ENCODE results near the gene CASK. TPM values are rescaled to one million over a fixed set of nuclear protein-coding genes. Genes with fewer than 3 reads are reported as not detected.

The CASK gene
- total RNA-seq, 1 experiment from 2014 or later = 163 TPM

GRCh38 chrX:41779941-41780340 is 143.4 kb downstream of the CASK start:
- Mint-ChIP-seq H3K27me3 (ENCODE audit: insufficient read depth, unreplicated experiment) (no peaks in the 10 kb centered on the region), H3K36me3 (ENCODE audit: insufficient read depth, unreplicated experiment) (peaks cover 22% of the 10 kb centered on the region), H3K27ac (ENCODE audit: unreplicated experiment) (no peak overlapping the region), H3K4me1 (ENCODE audit: low read depth, unreplicated experiment) (no peaks in the 10 kb centered on the region), H3K4me3 (ENCODE audit: unreplicated experiment) (no peak overlapping the region), H3K9me3 (ENCODE audit: unreplicated experiment) (no peaks in the 10 kb centered on the region)
- 0 out of 2 replicates have a peak, but pooled peaks cover 9% of the 10 kb centered on the region for H3K4me1 ChIP-seq
- no peaks in the 10 kb centered on the region for H3K36me3 ChIP-seq (ENCODE audit: control insufficient read depth, insufficient read depth, low read length)
- POLR2A ChIA-PET = no interaction called here
- CTCF ChIA-PET = no interaction called here
- no peak overlapping the region for H3K4me3 ChIP-seq (ENCODE audit: low read depth, low read length)
- no peak for DNase-seq
- no peaks in the 10 kb centered on the region for H3K9me3 ChIP-seq
- BruUV-seq (replicated peaks) = no TSS peak
- TF ChIP-seq, protein P1, sequence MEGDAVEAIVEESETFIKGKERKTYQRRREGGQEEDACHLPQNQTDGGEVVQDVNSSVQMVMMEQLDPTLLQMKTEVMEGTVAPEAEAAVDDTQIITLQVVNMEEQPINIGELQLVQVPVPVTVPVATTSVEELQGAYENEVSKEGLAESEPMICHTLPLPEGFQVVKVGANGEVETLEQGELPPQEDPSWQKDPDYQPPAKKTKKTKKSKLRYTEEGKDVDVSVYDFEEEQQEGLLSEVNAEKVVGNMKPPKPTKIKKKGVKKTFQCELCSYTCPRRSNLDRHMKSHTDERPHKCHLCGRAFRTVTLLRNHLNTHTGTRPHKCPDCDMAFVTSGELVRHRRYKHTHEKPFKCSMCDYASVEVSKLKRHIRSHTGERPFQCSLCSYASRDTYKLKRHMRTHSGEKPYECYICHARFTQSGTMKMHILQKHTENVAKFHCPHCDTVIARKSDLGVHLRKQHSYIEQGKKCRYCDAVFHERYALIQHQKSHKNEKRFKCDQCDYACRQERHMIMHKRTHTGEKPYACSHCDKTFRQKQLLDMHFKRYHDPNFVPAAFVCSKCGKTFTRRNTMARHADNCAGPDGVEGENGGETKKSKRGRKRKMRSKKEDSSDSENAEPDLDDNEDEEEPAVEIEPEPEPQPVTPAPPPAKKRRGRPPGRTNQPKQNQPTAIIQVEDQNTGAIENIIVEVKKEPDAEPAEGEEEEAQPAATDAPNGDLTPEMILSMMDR (IDR thresholded peaks at IDR 0.05; ENCODE audit: insufficient read depth in 1 of 2, low read depth in 1 of 2, low read length in 1 of 2, severe bottlenecking in 1 of 2, unreplicated experiment in 1 of 2) = no peak
- intact Hi-C loops (cut with micrococcal nuclease; ENCODE audit: unreplicated experiment) = loop anchor here (5.0 to 10.0 kb wide), 2 partner anchors 142 to 505 kb away; partner anchors contain the start of gene CASK
- no peaks in the 10 kb centered on the region for H3K27me3 ChIP-seq (replicated peaks; ENCODE audit: control insufficient read depth, insufficient read depth, low read length)

DNA sequence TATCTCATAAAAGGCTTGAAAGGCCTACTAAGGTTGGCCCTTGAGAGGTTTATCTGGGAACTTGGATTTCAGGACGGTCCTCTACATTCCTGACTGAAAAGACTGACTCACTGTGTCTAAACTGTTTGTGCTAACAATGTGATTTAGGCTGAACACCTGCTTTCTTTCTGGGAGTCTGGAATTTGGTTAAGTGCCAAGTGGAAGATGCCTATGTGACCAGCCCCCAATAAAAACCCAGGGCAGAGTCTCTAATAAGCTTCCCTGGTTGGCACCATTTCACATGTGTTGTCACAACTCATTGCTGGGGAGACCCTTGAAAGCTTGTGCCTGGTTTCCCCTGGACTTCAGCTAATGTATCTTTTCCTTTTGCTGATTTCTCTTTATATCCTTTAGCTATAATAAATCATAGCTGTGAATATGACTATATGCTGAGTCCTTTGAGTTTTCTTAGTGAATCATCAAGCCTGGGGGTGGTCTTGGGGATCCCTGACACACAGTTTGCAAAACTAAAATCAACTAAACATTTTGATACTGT is 144.3 kb downstream of the CASK start:
- intact Hi-C loops (cut with micrococcal nuclease; ENCODE audit: unreplicated experiment) = no loop called here
- Histone ChIP-seq H3K27me3 (replicated peaks; ENCODE audit: control insufficient read depth, insufficient read depth, low read length) (no peaks in the 10 kb centered on the region), H3K4me1 (0 out of 2 replicates have a peak, but pooled peaks cover 9% of the 10 kb centered on the region), H3K9me3 (no peaks in the 10 kb centered on the region), H3K36me3 (ENCODE audit: control insufficient read depth, insufficient read depth, low read length) (no peaks in the 10 kb centered on the region), H3K4me3 (ENCODE audit: low read depth, low read length) (no peak overlapping the region)
- Mint-ChIP-seq H3K4me1 (ENCODE audit: low read depth, unreplicated experiment) (no peaks in the 10 kb centered on the region), H3K4me3 (ENCODE audit: unreplicated experiment) (no peak overlapping the region), H3K9me3 (ENCODE audit: unreplicated experiment) (no peaks in the 10 kb centered on the region), H3K27me3 (ENCODE audit: insufficient read depth, unreplicated experiment) (no peaks in the 10 kb centered on the region), H3K36me3 (ENCODE audit: insufficient read depth, unreplicated experiment) (peaks cover 17% of the 10 kb centered on the region), H3K27ac (ENCODE audit: unreplicated experiment) (no peak overlapping the region)
- TF ChIP-seq, protein P1 (IDR thresholded peaks at IDR 0.05; ENCODE audit: insufficient read depth in 1 of 2, low read depth in 1 of 2, low read length in 1 of 2, severe bottlenecking in 1 of 2, unreplicated experiment in 1 of 2) = no peak
- no TSS peak for BruUV-seq (replicated peaks)
- ChIA-PET POLR2A (no interaction called here), CTCF (no interaction called here)
- peak in 1 of 2 experiments; percentile 6 for DNase-seq

DNA sequence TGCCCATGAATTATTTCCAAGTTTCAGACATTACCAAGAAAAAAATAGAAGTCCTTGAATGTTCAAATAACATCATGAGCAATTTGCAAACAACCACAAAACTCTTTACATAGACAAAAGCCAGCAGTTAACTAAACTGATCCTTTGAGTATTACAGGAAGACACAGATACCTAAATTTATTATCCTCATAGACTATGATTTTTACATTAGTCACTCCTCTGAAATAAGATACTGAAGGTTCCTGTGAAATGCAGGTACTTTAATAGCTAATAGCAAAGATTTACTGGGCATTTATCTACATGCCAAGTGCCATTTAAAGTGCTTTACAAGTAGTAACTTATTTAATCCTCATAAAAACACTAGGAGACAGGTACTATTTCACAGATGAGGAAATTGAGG is 161.7 kb downstream of the CASK start:
- Histone ChIP-seq H3K9me3 (no peaks in the 10 kb centered on the region), H3K4me3 (ENCODE audit: low read depth, low read length) (no peak overlapping the region), H3K27me3 (replicated peaks; ENCODE audit: control insufficient read depth, insufficient read depth, low read length) (no peaks in the 10 kb centered on the region), H3K36me3 (ENCODE audit: control insufficient read depth, insufficient read depth, low read length) (no peaks in the 10 kb centered on the region), H3K4me1 (peaks cover 5% of the 10 kb centered on the region; the same call in 1 of the 2 replicates)
- TF ChIP-seq, protein P1 (IDR thresholded peaks at IDR 0.05; ENCODE audit: insufficient read depth in 1 of 2, low read depth in 1 of 2, low read length in 1 of 2, severe bottlenecking in 1 of 2, unreplicated experiment in 1 of 2) = no peak
- H3K9me3 Mint-ChIP-seq (ENCODE audit: unreplicated experiment) = no peaks in the 10 kb centered on the region
- H3K27ac Mint-ChIP-seq (ENCODE audit: unreplicated experiment) = no peak overlapping the region
- CTCF ChIA-PET = no interaction called here
- DNase-seq = no peak
- no TSS peak for BruUV-seq (replicated peaks)
- no peaks in the 10 kb centered on the region for H3K4me1 Mint-ChIP-seq (ENCODE audit: low read depth, unreplicated experiment)
- intact Hi-C loops (cut with micrococcal nuclease; ENCODE audit: unreplicated experiment) = no loop called here
- H3K27me3 Mint-ChIP-seq (ENCODE audit: insufficient read depth, unreplicated experiment) = no peaks in the 10 kb centered on the region
- POLR2A ChIA-PET = no interaction called here
- peaks cover 28% of the 10 kb centered on the region for H3K36me3 Mint-ChIP-seq (ENCODE audit: insufficient read depth, unreplicated experiment)
- H3K4me3 Mint-ChIP-seq (ENCODE audit: unreplicated experiment) = no peak overlapping the region
